Stimulated activated CD8-positive, alpha-beta memory T cell treated with anti-CD3 and anti-CD28 coated beads, Interleukin-15, amount 100 ng/mL, for 1 hour (primary cell): ENCODE measurements around the gene PRAMEF13.
A peak's percentile ranks its signal among the peaks of the same experiment; 100 is the strongest.
"Not testable (repeated sequence)": the region's sequence is repeated elsewhere in the genome, so short reads cannot be mapped to it uniquely, and the experiment has no call there.

Experiments used
- DNase-seq: peaks from one replicate; pipeline ENCODE4 v3.0.0-alpha.2; 2020; ENCODE audit warnings: low read depth

The PRAMEF13 gene

GRCh38 chr1:13201309-13201708 is at the start of gene PRAMEF13:
TSS of gene PRAMEF13 (minus strand) at chr1:13201409. CDS start at chr1:13199589, 1,820 bp downstream.
- DNase-seq = not testable (repeated sequence)

GRCh38 chr1:13247122-13247521 is 45.9 kb upstream of the PRAMEF13 start:
- not testable (repeated sequence) for DNase-seq

GRCh38 chr1:13246554-13246871 is 45.3 kb upstream of the PRAMEF13 start:
- not testable (repeated sequence) for DNase-seq

- not testable (repeated sequence) for DNase-seq
Measured at GRCh38 chr1:13245841-13246553, 44.8 kb upstream of the PRAMEF13 start.

GRCh38 chr1:13243536-13244263 is 42.5 kb upstream of the PRAMEF13 start:
- DNase-seq = not testable (repeated sequence)

- not testable (repeated sequence) for DNase-seq
Measured at GRCh38 chr1:13239633-13240032, 38.4 kb upstream of the PRAMEF13 start.

GRCh38 chr1:13237572-13237971 is 36.4 kb upstream of the PRAMEF13 start:
- DNase-seq = not testable (repeated sequence)

GRCh38 chr1:13234057-13234456 is 32.8 kb upstream of the PRAMEF13 start:
- DNase-seq = not testable (repeated sequence)

- not testable (repeated sequence) for DNase-seq
Measured at GRCh38 chr1:13232056-13232455, 30.8 kb upstream of the PRAMEF13 start.

GRCh38 chr1:13231061-13231750 is 30.0 kb upstream of the PRAMEF13 start:
- not testable (repeated sequence) for DNase-seq

GRCh38 chr1:13230601-13231000 is 29.4 kb upstream of the PRAMEF13 start:
- not testable (repeated sequence) for DNase-seq

- DNase-seq = not testable (repeated sequence)
Measured at GRCh38 chr1:13230096-13230495, 28.9 kb upstream of the PRAMEF13 start.

GRCh38 chr1:13228343-13228781 is 27.2 kb upstream of the PRAMEF13 start:
- peak; percentile 14 for DNase-seq

- not testable (repeated sequence) for DNase-seq
Measured at GRCh38 chr1:13227271-13228055, 26.3 kb upstream of the PRAMEF13 start.

- DNase-seq = not testable (repeated sequence)
Measured at GRCh38 chr1:13225675-13226204, 24.5 kb upstream of the PRAMEF13 start, which contains the start of gene PRAMEF18. TSS of gene PRAMEF18 (minus strand) at chr1:13226154. CDS start at chr1:13226106, 48 bp downstream.

GRCh38 chr1:13224480-13225060 is 23.4 kb upstream of the PRAMEF13 start:
- no peak for DNase-seq

- not testable (repeated sequence) for DNase-seq
Measured at GRCh38 chr1:13222788-13223187, 21.6 kb upstream of the PRAMEF13 start.

GRCh38 chr1:13219203-13219602 is 18.0 kb upstream of the PRAMEF13 start:
- DNase-seq = not testable (repeated sequence)

- DNase-seq = not testable (repeated sequence)
Measured at GRCh38 chr1:13216619-13217018, 15.4 kb upstream of the PRAMEF13 start.

- DNase-seq = not testable (repeated sequence)
Measured at GRCh38 chr1:13208712-13209111, 7.5 kb upstream of the PRAMEF13 start.

GRCh38 chr1:13171548-13171947 is 29.7 kb downstream of the PRAMEF13 start, which contains the start of gene PRAMEF9:
TSS of gene PRAMEF9 (plus strand) at chr1:13171848. CDS start at chr1:13175281, 3,433 bp downstream.
- not testable (repeated sequence) for DNase-seq
